ENCODE results near the gene GDF2.

Gene GDF2

DNA sequence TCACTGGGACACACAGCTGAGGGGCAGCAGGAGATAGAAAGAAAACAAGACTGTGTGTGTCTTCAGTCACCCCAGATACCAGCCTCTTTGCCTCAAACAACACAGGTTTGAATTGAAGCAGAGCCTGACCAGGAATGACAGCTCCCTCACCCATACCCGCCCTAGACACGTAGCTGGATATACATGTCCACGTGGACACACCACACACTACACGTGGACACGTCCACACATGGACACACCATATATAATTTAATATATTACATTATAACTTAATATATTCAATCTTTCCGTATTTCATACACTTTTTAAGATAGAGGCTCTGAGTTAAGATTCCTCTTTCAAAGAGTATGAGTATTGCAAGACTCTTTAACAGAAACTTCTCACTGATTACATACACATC, 11.3 kb downstream of the GDF2 start:
- Histone ChIP-seq H3K27ac (ENCODE audit: low read depth, low read length, severe bottlenecking) (no peak overlapping the region), H3K4me3 (ENCODE audit: extremely low read depth, insufficient read depth, low read length, poor library complexity, severe bottlenecking) (no peak overlapping the region), H3K4me1 (ENCODE audit: control insufficient read depth, insufficient read depth, low read length, poor library complexity, severe bottlenecking) (peaks cover 5% of the 10 kb centered on the region), H3K36me3 (ENCODE audit: control insufficient read depth, insufficient read depth, low read length) (no peaks in the 10 kb centered on the region), H3K9me3 (ENCODE audit: control insufficient read depth, low read length) (no peaks in the 10 kb centered on the region)
- 87% methylated on average over 3 of the region's 6 CpGs; no CpG with 5 or more reads in 1 of the 2 experiments for WGBS, 2 experiments (ENCODE audit: insufficient coverage in 2 of 2)

DNA sequence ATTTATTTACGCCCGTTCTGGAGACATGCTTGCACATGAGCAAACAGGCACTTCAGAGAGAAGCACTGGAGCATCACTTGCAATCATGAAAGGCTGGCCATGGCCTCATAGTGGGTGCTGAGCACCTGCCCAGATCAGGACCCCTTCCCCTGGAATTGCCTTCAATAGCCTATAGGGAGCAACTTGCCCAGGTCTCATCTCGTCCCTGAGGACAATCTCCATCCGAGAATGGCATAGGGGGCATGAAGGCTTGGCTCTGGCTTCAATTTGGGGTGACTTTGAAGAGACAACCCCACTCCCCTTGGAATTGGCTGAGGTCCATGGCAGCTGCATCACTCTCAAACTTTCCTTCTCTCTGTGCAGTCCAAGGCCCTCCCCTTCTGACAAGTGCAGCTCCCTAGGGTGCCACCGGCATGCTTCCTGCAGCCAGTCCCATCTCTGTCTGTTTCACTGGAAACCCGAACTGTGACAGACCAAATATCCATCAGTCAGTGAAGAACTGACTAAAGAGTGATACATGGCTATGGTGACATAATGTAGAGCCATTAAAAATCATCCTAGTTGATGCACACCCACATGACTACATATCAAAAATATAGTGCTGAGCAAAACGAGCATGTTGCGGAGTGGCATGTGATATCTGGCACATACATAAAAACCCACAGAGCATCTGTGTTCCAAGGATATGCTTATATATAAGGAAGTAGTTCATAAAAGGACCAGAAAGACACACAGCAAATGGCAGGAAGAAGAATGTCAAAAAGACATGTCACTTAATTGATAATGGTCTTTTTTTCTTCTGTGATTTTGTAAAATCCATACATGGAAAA, 12.4 kb downstream of the GDF2 start:
- Histone ChIP-seq H3K9me3 (ENCODE audit: control insufficient read depth, low read length) (no peaks in the 10 kb centered on the region), H3K4me3 (ENCODE audit: extremely low read depth, insufficient read depth, low read length, poor library complexity, severe bottlenecking) (no peak overlapping the region), H3K36me3 (ENCODE audit: control insufficient read depth, insufficient read depth, low read length) (no peaks in the 10 kb centered on the region), H3K4me1 (ENCODE audit: control insufficient read depth, insufficient read depth, low read length, poor library complexity, severe bottlenecking) (peaks cover 5% of the 10 kb centered on the region), H3K27ac (ENCODE audit: low read depth, low read length, severe bottlenecking) (no peak overlapping the region)
- 75 to 89% methylated on average over 5 of the region's 8 CpGs for WGBS, 2 experiments (ENCODE audit: insufficient coverage in 2 of 2)

DNA sequence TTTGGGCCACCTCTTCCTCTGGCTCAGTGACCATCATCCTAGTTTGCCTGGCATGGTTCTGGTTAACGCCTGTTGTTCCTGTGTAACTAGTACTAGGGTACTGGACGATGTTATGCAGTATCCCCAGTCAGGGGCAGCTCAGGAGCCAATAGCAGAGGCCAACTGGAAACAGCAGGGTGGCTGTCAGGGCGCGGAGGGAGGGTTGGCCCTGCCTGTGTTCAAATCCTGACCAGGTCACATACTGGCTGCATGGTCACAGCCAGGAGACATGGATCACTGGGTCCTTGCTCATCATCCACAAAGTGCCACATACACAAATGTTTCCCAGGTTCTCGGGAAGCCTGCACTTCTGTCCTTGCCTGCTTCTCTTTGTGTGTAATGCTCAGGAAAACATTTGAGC, 13.7 kb downstream of the GDF2 start:
- Histone ChIP-seq H3K36me3 (ENCODE audit: control insufficient read depth, insufficient read depth, low read length) (no peaks in the 10 kb centered on the region), H3K4me1 (ENCODE audit: control insufficient read depth, insufficient read depth, low read length, poor library complexity, severe bottlenecking) (peaks cover 5% of the 10 kb centered on the region), H3K4me3 (ENCODE audit: extremely low read depth, insufficient read depth, low read length, poor library complexity, severe bottlenecking) (no peak overlapping the region), H3K9me3 (ENCODE audit: control insufficient read depth, low read length) (no peaks in the 10 kb centered on the region), H3K27ac (ENCODE audit: low read depth, low read length, severe bottlenecking) (no peak overlapping the region)
- 90% methylated on average over 5 of the region's 5 CpGs for WGBS, 2 experiments (ENCODE audit: insufficient coverage in 2 of 2)

DNA sequence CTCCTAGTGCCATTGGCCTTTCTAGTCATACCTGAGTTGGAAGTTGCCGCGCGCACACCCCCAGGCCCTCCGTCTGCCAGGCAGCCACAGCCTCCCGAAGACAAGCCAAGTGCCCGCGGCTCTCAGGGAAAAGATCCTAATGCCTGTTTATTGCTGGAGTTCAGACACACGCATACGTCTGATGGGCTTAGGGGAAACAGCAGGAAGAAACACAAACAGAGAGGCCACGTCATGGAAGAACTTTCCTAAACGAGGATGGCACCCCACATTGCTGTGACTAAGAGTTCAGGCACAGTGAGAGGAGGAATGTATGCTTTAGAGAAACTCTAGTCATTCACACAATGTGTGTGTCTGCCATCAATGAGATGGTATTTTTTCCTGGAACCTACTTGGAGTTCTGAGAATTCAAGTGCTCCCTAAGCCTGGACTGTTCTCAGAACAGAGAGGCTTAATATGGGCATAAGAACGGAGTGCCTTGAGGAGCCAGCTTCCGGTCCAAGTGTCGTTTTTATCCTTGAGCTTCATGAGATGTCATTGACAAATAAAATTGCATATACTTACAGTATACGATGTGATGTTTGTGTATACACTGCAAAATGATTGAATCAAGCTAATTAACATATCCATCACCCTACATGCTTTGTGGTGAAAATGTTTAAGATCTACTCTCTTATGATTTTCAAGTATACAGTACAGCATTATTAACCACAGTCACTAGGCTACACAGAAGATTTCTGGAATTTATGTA, 14.3 kb downstream of the GDF2 start:
- Histone ChIP-seq H3K4me3 (ENCODE audit: extremely low read depth, insufficient read depth, low read length, poor library complexity, severe bottlenecking) (no peak overlapping the region), H3K9me3 (ENCODE audit: control insufficient read depth, low read length) (no peaks in the 10 kb centered on the region), H3K36me3 (ENCODE audit: control insufficient read depth, insufficient read depth, low read length) (no peaks in the 10 kb centered on the region), H3K27ac (ENCODE audit: low read depth, low read length, severe bottlenecking) (no peak overlapping the region), H3K4me1 (ENCODE audit: control insufficient read depth, insufficient read depth, low read length, poor library complexity, severe bottlenecking) (peaks cover 5% of the 10 kb centered on the region)
- WGBS, 2 experiments (ENCODE audit: insufficient coverage in 2 of 2): 80 to 89% methylated on average over 9 to 12 of the region's 15 CpGs

- Histone ChIP-seq H3K9me3 (ENCODE audit: control insufficient read depth, low read length) (no peaks in the 10 kb centered on the region), H3K27ac (ENCODE audit: low read depth, low read length, severe bottlenecking) (no peak overlapping the region), H3K4me1 (ENCODE audit: control insufficient read depth, insufficient read depth, low read length, poor library complexity, severe bottlenecking) (no peaks in the 10 kb centered on the region), H3K4me3 (ENCODE audit: extremely low read depth, insufficient read depth, low read length, poor library complexity, severe bottlenecking) (no peak overlapping the region), H3K36me3 (ENCODE audit: control insufficient read depth, insufficient read depth, low read length) (no peaks in the 10 kb centered on the region)
- 89 to 94% methylated on average over 4 of the region's 4 CpGs for WGBS, 2 experiments (ENCODE audit: insufficient coverage in 2 of 2)
Observed at GRCh38 chr10:47337310-47337709, 15.1 kb downstream of the GDF2 start.

- H3K36me3 ChIP-seq (ENCODE audit: control insufficient read depth, insufficient read depth, low read length): no peaks in the 10 kb centered on the region
- H3K27ac ChIP-seq (ENCODE audit: low read depth, low read length, severe bottlenecking): no peak overlapping the region
- 84 to 95% methylated on average over 8 of the region's 8 CpGs for WGBS, 2 experiments (ENCODE audit: insufficient coverage in 2 of 2)
- H3K4me1 ChIP-seq (ENCODE audit: control insufficient read depth, insufficient read depth, low read length, poor library complexity, severe bottlenecking): no peaks in the 10 kb centered on the region
- no peak overlapping the region for H3K4me3 ChIP-seq (ENCODE audit: extremely low read depth, insufficient read depth, low read length, poor library complexity, severe bottlenecking)
- no peaks in the 10 kb centered on the region for H3K9me3 ChIP-seq (ENCODE audit: control insufficient read depth, low read length)
Observed at GRCh38 chr10:47339186-47339735, 17.0 kb downstream of the GDF2 start.

- H3K4me1 ChIP-seq (ENCODE audit: control insufficient read depth, insufficient read depth, low read length, poor library complexity, severe bottlenecking): no peaks in the 10 kb centered on the region
- H3K27ac ChIP-seq (ENCODE audit: low read depth, low read length, severe bottlenecking): no peak overlapping the region
- 87 to 99% methylated on average over 10 to 15 of the region's 15 CpGs for WGBS, 2 experiments (ENCODE audit: insufficient coverage in 2 of 2)
- no peak overlapping the region for H3K4me3 ChIP-seq (ENCODE audit: extremely low read depth, insufficient read depth, low read length, poor library complexity, severe bottlenecking)
- H3K9me3 ChIP-seq (ENCODE audit: control insufficient read depth, low read length): no peaks in the 10 kb centered on the region
- no peaks in the 10 kb centered on the region for H3K36me3 ChIP-seq (ENCODE audit: control insufficient read depth, insufficient read depth, low read length)
Observed at GRCh38 chr10:47339759-47340607, 17.7 kb downstream of the GDF2 start.

DNA sequence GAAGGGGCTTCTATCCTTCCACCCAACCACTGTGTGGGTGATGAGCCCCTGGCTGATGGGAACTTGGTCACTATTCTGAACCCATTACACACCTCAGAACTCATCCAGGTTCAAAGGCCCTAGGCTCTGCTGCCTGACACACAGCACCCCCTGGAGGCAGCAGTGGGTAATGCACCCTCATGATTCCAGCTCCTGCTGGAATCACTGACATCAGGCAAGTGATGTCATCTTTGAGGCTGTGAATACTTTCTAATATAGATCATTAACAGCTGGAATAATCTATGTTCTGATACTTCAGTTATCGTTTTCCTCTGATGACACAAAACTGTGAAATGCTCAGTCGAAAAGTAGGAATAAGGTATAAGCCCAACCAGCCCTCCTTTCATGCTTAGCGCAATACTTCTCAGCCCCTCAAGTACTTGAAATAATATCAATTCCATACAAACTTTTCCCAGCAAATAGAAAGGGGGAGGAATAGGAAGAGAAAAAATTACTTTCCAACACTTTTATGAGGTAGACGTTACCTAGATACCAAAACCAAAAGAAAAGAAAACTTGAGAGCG, 18.4 kb downstream of the GDF2 start:
- H3K9me3 ChIP-seq (ENCODE audit: control insufficient read depth, low read length): no peaks in the 10 kb centered on the region
- no CpG with 5 or more reads among the region's 5 CpGs for WGBS, 2 experiments (ENCODE audit: insufficient coverage in 2 of 2)

DNA sequence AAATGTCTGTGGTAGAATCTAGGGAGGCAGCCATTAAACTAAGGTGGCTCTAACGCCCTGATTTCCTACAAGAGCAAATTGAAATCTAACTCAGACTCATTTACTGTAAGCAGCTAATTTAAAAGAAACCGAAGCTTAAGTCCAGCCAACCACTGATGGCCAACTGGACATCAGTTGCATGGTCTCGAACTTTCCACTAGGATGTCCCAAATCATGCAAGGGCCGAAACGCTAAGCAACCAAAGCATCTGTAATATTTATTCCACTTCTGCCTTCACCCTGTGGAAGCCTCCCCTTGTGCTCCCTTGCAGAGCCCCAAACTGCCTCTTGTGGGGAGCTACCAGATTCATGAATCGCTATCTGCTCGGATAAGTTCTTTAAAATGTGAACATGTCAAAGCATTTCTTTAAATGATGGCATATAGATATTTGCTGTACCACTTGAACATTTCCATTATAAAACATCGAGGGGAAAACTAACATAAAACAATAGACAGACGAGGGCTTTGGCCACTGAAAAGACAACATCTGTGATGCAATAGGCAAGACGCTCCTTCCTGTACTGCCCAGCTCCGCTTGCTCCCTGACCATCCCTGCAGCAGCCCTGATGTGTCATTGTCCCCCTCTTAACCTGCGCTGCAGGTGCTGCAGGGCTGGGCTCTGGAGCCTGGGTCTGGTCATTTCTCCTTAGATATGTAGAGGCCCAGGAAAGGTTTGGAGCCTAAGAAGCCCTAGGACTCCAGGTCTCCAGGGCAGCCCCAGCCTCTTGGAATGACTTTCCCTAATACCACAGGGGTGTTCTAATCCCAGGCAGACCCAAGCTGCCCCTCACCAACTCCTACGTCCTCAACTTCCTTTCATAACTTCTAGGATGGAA, 23.0 kb downstream of the GDF2 start:
- 84 to 97% methylated on average over 9 to 10 of the region's 13 CpGs for WGBS, 2 experiments (ENCODE audit: insufficient coverage in 2 of 2)
- Histone ChIP-seq H3K4me1 (ENCODE audit: control insufficient read depth, insufficient read depth, low read length, poor library complexity, severe bottlenecking) (no peaks in the 10 kb centered on the region), H3K27ac (ENCODE audit: low read depth, low read length, severe bottlenecking) (no peak overlapping the region), H3K4me3 (ENCODE audit: extremely low read depth, insufficient read depth, low read length, poor library complexity, severe bottlenecking) (no peak overlapping the region), H3K9me3 (ENCODE audit: control insufficient read depth, low read length) (no peaks in the 10 kb centered on the region), H3K36me3 (ENCODE audit: control insufficient read depth, insufficient read depth, low read length) (no peaks in the 10 kb centered on the region)

More for the DNA sequence above, 18.4 kb downstream of the GDF2 start:
- Histone ChIP-seq H3K4me1 (ENCODE audit: control insufficient read depth, insufficient read depth, low read length, poor library complexity, severe bottlenecking) (no peaks in the 10 kb centered on the region), H3K36me3 (ENCODE audit: control insufficient read depth, insufficient read depth, low read length) (no peaks in the 10 kb centered on the region), H3K27ac (ENCODE audit: low read depth, low read length, severe bottlenecking) (no peak overlapping the region), H3K4me3 (ENCODE audit: extremely low read depth, insufficient read depth, low read length, poor library complexity, severe bottlenecking) (no peak overlapping the region)

All from mesodermal cell (in vitro differentiated cells).